HG02588 (cell line): ENCODE results near the gene RS1.

ENCODE experiments used
- ATAC-seq: cut with Tn5 transposase; IDR thresholded peaks from one replicate; pipeline ENCODE4 v1.9.1; 2021; ENCODE audit warnings: mild to moderate bottlenecking, moderate library complexity; ENCODE audit not compliant: unreplicated experiment

The RS1 gene

DNA sequence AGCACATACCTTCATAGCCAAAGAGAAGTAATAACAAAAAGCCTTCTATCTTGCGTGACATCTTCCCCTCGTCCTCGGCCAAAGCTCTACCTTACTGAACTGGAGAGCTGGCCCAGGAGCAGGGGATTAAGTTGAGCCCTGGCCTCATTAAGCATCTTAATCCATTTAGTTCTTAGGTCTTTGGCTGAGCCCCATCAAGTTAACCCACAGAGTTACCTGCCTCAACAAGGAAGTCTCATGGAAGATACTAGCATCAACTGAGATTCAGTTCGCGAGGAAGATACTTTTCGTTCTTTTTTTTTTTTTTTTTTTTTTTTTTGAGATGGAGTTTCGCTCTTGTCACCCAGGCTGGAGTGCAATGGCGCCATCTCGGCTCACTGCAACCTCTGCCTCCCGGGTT lies at the start of gene RS1:
TSS of gene RS1 (minus strand) at position 101 of the 400 bp plus-strand sequence. CDS start at position 61, 40 bp downstream.
- no peak for ATAC-seq

DNA sequence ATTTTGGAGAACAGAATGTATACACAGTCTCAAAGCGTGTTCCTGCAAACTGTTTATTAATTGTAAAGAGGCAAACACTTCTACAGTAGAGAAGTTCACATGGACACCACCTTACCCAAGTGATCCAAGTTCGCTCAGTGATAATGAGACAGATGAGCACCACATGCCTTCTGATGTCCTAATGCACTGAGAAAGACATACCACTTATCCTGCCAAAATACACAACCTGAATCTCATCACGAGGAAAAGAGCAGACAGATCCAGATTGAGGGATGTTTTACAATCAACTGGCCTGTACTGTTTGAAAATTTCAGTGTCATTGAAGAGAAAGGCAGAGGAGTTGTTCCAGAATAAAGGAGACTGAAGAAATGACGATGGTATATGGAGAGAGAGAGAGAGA lies 47.9 kb upstream of the RS1 start:
- no peak for ATAC-seq

DNA sequence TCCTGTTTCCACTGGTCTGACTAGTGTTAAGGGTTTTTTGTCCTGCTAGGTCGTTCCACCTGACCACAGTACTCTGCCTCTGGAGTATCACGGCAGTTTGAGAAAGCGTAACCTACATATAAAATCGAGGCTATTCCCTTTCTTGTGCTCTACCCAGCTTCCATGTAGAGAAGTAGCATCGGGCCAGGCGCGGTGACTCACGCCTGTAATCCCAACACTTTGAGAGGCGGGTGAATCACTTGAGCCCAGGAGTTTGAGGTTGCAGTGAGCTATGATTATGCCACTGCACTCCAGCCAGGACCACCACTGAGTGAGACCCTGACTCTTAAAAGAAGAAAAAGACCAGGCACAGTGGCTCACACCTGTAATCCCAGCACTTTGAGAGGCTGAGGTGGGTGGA lies 43.0 kb upstream of the RS1 start:
- ATAC-seq: no peak

DNA sequence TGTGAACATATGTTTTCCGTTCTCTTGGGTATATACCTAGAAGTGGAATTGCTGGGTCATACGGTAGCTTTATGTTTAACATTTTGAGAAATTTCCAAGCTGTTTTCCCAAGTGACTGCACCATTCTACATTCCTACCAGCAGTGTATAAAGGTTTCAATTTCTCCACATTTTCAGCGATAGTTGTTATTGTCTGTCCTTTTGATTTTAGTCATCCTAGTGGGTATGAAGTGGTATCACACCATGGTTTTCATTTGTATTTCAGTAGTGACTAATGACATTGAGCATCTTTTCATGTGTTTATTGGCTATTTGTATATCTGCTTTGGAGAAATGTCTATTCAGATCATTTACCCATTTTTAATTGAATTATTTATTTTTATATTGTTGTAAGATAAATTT lies 37.9 kb upstream of the RS1 start:
- no peak for ATAC-seq

DNA sequence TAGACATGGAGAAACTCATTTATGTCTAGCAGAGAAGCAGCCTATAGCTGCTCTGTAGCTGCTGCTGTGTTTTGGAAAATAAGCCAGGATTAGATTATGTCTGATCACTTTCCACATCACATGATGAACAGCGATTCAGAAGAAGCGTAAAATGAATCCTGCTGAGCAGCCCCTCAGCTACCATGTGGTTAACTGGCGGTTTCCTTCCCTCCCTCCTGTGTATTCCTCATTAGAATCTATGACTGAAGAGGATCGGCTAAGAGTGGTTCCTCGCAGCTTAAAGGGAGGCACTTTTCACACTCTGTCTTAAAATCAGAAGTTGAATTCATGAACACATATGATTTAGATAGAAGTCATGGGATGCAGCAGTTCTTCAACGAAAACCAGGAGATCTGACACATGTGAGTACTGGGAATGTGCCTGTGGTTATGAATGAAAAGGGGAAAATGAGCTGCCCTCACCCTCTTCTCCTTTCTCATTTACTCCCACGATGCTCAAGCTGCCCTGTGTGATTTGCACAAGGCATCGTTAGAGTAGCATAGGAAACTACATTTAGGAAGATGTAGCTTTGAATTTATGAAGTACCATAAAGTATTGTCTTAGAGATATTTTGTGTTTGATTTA lies 35.6 kb upstream of the RS1 start, which contains the start of gene PPEF1:
TSS of gene PPEF1 (plus strand) at position 220 of the 624 bp plus-strand sequence. CDS start at position 356, 136 bp downstream.
- no peak for ATAC-seq

DNA sequence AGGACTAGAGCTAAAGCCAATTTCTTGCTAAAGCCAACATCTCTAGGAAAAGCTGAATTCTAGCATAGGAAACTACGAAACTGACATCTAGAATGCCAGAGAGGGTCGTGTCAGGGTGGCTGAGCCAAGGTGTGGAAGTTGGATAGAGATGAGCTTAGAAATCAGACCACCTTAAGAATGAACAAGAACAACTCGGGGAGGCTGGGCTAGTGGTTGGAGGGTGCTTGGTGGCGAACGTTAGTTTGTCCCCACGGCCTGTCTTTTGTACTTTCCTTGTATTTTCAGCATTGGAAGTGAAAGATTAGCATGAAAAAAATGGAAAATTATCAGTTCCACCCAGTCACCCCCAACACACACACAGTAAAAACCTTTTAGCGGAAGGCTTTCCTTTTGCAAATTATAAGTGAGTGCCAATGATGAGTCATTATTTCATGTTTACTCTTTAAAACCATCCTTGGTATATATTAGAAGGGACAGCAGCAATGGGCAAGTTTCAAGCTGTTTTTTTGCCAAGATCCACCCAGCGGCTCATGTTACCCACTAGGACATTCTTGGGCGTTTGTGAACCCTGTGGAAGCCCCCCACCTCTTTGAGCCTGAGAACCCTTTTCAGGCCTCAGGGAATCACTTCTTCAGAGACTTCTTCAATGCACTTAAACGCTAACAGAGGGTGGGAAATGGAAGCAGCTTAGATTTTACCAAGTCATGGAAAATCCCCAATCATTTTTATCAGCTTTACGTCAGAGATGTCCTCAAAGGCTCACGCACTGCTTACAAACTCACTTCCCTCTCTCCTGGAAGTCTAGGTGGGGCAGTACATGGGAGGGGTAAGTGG lies 30.7 kb upstream of the RS1 start:
- ATAC-seq: no peak

DNA sequence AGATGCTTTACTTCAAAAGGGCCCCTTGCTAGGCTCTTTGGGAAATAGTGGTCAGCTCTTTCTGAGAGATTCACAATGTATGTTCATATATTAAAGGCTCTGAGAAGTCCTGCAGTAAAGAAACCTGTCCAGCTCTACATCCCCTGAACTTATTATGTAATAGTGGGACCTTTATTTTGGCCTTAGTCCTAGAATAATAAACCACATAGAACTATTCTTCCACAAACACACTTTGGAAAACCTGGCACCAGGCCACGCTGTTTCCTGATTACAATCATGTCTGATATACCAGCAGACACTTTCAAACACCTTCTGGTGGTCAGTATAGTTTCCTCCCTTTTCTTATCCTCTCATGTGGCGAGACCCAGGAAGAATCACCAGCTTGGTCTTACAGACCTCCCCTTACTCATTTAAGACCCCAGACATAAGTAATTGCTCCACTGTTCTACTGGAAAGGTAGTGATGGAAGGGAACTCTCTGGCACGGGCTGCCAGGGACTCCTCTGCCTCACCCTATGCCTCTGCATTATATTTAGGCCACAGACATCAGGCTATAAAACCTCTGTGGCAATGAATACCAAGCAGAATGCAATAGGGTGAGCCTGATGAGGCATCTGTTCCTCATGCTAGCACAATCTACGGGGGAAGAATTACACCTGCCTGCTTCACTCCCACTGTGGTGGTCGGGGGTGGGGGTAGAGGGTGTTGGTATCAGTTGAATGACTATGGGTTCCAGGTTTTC lies 29.9 kb upstream of the RS1 start:
- ATAC-seq: no peak

DNA sequence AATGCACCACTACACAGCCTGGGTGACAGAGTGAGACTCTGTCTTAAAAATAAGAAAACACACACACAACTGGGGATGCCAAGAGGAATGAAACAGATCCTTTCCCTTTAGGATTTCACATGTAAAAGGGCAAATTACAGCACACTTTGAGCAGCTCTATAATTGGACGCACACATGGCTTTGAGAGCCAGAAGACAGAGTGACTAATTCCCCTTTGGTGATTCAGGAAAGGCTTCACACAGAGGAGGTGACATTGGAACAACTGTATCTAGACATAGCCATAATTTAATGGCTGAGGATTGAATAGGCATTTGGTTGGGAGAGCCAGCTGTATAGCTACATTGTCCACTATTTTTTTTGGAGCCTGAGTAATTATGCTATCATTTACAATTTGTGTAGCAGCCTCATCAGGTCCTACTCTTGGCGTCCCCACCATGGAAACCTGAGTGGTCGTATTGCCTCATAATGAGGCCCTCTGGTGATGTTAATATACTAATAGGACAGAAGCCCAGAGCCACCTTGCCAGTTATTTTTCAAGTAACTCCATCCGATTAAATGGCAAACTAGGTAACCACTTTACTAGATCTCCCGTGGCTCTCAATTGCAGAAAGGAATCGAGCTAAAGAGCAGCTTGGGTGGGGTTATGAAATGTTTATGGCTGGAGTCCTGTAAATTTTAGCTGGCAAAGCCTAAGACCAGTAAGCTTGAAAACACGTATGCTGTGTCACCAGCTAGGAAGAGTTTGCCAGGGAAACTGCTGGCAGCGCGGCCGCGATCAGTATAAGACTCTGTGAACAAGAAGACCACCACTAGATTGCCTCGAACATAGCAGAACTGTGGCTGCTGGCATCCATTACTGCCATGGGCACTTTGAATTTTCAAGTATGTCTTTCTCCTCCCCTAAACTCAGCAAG lies 27.1 kb upstream of the RS1 start:
- no peak for ATAC-seq

DNA sequence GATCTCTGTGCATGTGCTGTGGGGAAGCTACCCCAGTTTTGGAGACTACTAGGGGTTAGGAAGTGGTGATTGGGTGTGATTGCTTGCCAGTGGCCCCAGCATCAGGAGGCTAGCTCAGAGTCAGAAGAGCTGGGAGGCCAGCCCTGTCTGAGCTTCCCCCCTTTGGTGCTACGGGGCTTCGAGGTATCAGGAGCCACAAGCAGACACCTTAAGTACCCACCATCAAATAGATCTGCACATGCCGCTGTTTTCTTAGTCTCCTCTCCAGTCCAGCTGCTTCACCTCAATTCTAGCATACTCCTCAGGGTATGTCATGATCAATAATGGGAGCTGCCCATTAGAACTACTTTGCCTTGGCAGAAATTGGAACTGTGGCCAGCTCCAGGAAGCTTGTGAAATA lies 24.7 kb upstream of the RS1 start:
- ATAC-seq: no peak

DNA sequence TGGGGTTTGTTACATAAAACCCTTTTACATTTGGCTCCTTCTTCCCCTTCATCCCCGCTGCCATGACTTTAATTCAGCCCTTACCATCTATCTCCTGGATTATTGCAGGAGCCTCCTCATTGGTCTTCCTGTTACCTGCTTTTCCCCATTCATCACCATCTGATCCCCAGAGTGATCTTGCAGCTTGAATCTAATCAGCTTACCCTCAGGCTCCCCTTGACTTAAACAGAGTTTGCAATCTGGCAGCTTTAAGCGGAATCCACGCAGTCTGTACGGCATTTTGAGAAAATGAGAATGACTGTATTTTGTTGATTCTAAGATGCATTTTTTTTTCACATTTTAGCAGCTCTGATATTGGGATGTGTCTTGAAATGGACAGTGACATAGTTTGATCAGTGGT lies 20.6 kb upstream of the RS1 start:
- no peak for ATAC-seq

DNA sequence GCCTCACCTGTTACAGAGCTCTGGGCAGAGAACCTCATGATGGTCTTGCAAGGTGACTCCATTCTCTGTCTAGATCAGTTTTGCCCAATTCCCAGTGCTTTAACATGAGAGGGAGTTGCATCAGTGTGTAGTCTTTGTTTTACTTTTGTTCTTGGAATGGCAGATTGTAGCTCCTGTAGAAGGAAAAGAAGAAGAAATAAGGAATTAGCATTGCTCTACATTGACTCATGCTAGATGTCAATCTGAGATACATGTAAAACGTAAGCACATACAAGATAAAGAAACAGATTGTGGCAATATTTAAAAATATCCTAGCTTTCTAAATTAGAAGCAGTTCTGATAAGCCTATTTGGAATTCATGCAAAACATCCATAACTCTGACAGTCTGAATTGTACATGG lies 19.5 kb upstream of the RS1 start:
- no peak for ATAC-seq

DNA sequence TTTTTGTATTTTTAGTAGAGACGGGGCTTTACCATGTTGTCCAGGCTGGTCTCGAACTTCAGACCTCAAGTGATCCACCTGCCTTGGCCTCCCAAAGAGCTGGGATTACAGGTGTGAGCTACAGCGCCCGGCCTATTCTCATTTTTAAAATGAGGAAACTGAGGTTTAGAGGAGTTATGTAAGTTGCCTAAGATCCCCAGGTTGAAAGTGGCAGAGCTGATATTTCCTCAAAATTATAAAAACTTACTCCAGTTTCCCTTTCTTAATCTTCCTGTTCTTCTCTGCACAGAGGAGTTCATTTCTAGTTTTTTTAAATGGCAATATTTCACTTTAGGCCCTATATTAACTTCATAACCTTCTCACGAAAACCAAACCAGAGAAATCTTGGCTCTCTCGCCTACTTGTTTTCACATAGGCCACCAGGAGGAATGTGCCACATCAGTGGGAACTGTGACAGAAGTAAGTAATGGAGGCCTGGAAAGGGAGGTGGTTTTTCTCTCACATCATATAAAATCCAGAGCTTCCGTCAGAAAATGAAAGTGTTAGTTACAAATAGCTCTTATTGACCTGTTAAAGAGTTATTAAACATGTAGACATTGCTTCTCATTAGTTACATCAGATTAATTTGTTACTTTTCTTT lies 16.1 kb upstream of the RS1 start:
- no peak for ATAC-seq

DNA sequence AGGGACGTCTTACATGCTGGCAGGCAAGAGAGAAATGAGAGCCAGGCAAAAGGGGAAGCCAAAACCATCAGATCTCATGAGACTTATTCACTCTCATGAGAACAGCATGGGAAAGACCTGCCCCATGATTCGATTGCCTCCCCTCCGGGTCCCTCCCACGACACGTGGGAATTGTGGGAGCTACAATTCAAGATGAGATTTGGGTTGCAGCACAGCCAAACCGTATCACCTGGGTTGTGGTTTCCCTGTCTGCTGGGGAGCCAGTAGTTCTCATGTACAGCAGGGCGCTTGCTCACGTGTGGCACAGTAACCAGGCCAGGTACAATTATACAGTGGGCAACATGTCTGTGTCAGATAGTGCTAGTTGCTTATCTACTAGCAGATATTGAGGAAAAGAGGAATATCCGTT lies 11.1 kb upstream of the RS1 start:
- no peak for ATAC-seq

DNA sequence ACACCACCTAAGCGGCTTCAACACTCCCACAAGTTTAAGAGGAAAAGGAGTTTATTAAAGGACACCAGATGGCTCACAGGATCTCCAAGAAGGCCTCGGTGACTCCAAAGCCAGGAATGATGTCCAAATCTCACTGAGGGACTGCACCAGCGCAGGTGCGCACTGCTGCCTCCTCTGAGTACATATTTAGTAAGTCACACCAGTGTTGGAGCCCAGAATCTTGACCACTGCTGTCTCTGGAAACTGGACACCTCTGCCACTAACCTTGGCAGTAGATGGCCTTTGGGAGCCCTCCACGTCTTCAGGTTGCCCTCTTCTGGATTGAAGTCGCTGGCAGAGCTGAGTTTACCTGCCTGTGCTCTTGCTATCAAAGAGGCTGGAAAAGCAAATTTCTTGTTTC lies 10.1 kb upstream of the RS1 start:
- no peak for ATAC-seq

DNA sequence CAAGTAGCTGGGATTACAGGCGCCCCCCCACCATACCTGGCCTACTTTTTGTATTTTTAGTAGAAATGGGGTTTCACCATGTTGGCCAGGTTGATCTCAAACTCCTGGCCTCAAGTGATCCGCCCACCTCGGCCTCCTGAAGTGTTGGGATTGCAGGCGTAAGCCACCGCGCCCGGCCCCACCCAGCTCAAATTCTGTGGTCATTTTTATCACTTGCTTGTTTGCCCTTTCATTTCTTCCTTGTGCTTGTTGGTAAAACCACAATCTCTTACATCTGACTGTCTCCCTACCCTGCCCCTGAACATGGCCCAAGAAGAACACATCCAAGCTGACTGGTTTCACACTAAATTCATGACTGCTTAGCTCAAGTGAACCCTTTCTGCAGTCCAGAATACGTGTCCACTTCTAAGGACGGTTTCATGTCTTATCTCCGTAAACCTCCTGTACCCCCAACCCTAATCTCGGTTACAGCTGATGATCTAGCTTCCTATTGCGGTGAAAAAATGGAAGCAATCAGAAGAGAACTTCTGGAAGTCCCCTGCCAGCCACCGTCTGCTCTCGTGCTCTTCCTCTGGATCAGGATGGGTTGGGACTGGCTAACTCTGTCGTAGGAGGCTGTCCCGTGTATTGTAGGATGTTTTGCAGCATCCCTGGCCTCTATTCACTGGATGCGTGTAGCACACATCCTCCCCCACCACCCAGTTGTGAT lies 5.4 kb upstream of the RS1 start:
- no peak for ATAC-seq

DNA sequence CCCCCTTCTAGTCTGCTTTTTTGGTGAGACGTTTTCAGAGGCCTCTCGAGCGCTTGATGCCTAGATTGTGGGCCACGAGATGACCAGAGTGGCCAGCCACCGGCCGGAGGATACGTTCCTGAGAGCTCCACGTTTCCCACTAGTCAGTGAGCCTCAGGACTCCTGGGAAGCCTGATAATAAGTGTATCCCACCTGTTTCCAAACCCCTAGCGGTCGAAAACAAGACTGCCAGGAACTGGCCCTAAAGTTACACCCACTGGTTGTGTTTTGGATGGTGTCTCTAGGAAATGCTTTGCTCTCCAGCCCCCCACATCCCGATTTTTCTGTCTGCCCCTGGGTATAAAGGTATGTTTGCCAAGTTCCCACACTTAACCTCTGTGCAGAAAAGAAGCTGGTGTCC lies 4.6 kb upstream of the RS1 start:
- no peak for ATAC-seq

DNA sequence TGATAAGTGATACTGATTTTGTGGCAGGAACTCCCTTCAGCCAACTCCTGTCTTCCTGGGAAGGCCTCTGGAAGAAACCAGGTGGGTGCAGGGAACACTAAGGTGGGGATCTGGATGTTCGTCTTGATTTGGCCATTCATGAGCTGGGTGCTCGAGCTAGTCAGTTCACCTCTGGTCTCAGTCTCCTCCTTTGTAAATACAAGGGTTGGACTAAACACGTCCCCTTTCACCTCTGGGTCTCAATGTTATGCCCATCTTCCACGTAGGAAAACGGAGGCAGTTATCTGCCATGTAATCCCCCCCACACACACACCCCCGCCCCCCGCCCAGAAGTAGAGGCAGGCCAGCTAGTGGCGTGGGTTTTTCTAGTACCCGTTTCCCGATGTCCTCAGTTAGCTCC lies 4.1 kb upstream of the RS1 start:
- ATAC-seq: no peak

DNA sequence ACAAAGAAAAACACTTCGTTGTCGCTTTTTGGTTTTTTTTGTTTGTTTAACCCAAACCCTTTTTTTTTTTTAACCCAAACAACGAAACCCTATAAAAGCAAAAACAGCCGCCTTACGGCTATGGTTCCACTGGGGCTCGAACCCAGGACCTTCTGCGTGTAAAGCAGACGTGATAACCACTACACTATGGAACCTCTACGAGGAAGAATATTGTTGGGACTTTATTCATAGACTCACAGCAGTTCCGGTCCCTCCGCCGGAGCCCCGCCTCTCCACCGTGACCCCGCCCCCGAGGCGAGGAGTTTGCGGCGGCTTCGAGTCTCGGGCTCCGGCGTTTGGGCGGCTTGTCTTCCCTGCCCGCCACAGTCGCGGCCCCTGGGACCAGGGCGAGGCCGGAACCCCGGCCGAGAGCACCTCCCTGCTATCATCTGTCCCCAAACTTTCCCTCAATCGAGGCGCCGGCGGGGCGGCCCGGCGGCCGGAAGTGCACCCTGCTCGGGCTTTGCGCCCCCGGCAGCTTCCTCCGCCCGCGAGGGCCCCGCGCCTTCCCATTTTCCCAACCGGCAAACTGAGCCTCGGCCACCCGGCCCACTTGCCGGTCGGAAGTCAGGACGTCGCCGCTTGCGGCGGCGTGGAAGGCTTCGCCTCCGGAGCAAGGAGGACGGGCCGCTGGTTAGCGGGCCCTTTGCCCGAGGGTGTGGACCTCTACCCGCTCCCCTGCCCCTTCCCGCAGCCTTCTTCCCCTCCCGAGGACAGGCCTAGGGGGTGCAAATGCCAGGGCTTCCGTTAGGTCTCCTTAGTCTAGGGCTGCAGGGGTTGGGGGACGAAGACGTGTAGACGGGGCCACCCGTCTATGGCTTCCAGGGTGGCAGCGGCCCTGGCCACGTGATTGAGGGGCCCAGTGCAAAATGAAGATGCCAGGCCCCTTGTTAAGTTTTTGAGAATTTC lies 3.2 kb upstream of the RS1 start:
- peak; percentile 87 for ATAC-seq

DNA sequence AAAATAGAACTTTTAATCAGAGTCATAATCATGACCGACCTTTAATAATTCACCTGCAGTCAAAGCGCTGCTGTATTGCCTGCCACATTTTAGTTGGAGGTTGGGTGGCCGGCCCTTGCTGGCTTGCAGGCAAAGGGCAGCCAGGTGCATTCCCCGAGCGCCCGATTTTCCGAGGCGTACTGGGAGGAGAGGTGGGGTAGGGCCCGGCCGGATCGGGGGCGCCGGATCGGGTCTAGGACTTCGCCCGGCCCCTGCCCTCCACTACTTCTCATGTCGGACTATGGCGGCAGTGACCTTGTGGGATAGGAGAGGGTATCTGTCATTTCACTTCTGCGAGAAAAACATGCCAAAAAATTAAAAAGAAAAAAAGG lies 2.5 kb upstream of the RS1 start:
- peak; percentile 36 for ATAC-seq
